HCEC 1CT (cell line): ENCODE data around the gene UNC119.

Source experiments
- DNase-seq: peaks from one replicate; pipeline ENCODE4 v3.0.0-alpha.2; 2017

The UNC119 gene

DNA sequence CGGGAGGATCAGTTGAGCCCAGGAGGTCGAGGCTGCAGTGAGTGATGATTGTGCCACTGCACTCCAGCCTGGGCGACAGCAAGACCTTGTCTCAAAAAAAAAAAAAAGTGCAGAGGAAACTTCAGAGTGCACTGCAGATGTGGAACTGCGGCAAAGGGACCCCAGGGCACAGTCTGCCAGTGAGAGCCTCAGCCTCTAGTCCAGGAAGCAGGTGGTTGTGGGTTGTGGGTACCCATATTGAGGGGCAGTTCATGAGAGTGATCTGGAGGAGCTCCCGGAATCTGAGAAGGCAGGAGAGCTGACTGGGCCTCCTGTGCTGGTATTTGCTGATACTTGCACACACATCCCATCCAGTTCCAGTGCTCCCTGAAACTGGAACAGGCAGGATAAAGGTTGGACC is 33.2 kb downstream of the UNC119 start:
- no peak for DNase-seq

DNA sequence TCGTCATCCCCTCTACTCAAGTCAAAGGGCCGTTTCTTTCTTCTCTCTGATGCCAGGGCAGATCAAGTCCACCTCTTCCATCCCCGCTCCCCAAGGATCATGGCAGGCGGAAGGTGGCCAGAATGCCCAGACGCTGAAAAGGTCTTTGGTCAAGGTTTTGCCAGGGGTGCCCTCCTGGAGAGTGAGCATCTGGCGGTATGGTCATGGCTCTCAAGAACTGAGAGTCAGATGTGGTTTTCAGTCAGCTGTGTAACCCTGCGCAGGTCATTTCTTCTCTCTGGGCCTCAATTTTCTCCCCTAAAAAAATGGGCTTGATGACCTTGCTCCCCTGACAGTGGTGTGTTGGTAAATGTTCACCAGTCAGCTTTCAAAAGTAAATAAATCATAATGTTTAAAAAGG is 33.8 kb downstream of the UNC119 start:
- no peak for DNase-seq

DNA sequence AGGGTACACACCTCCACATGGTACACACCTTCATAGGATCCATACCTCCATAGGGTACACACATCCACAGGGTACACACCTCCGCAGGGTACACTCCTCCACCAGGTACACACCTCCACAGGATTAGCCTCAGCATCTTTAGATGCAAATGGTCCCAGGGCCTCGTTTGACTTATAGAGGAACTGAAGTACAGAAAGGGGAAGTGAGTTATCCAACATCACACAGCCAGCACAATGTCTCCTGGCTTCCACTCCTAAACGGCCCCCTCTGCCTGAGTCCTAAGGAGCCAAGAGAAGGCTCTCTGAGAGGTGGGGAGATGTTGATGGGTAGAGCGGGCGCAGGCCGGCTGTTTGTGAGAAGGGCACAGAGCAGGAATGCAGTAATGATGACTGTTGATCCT is 34.3 kb downstream of the UNC119 start:
- no peak for DNase-seq

DNA sequence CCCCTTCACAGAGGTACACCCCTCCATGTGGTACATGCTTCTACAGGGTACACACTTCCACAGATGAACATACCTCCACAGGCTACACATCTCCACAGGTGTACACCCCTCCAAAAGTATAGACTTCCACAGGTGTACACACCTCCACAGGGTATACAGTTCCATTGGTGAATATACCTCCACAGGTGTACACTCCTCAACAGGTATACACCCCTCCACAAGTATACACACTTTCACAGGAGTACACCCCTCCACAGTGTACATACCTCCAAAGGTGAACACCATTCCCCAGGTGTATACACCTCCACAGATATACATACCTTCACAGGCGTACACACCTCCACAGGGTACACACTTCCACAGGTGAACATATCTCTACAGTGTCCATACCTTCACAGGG is 36.9 kb downstream of the UNC119 start:
- DNase-seq, result no peak

DNA sequence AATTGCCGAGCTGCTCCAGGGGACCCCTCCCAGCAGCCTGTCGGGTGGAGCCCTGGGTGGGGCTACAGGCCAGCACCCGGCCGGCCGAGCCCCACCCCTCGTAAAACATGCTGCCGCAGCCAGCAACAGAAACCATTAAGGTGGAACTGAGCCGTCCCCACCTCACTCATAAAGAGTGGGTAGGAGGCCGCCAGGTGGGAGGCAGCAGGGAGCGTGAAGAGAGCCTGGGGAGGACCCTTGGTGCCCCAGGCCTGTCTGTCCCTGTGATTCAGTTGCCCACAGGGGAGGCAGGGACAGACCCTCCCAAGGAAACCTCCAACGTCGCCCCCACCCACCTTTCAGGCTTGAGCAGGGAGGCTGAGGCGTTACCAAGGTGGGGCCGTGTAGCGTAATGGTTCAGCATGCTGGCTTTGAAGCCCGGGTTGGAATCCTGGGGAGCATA is 37.8 kb downstream of the UNC119 start:
- no peak for DNase-seq

DNA sequence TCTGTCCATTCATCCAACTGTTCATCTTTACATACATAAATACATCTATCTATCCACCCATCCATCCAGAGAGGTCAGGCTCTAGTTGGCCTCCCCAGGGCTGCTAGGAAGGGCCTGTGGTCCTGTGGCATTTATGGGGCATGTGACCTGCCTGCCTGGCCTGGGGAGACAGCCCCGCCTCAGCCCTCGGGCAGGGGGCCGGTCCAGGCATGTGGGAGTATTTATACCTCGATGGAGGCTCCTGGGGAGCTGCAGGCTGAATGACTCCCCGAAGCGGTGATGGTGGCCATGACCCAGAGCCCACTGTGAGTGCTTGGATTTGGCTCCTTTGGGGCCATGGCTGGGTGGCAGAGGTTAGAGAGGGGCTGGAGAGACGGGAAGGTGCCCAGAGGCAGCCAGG is 38.9 kb downstream of the UNC119 start:
- no peak for DNase-seq

DNA sequence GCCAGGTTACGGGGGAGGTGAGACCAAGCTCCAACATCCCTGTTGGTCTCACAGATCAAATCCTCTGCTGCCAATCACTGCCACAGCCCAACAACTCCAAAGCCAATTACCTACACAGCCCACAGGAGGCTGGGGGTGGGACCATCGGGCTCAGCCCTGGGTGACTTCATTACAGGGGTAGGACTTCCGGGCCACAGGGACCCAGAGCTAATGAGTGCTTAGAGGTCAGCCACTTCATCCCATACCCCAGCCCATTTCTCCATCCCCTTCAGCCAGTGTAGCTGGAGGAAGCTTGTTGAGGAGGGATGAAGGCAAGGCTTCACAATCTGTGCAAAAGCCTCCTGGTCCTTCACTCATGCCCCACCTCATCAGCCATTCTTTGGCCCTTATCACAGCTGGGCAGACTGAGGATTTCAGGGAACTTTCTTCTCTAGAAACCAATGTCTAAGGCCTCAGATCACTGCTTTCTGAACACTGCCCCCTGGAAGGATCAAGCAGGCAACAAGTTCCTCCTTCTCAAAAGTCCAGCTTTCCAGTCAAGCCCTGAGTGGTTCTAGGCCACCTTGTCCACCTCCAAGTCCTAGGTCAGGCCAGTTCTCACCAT is 40.5 kb downstream of the UNC119 start:
- DNase-seq, result no peak

DNA sequence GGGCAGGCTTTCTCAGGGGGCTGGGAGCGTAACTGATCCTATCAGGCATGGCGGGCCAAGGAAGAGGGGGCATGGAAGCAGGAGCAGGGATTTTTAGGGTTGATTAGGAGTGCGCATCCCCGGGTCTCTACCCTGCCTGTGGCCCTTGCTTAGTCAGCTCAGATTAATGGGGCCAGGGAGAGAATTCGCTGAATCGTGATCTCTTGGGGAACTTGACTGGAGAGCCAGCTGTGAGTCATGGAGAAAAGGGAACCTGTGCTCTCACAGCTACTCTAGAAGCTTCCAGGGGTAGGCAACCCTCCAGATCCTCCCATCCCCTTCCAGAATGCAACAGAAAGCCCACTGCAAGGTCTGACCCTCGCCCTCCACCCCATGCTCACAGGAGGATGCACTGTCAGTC is 42.6 kb downstream of the UNC119 start:
- no peak for DNase-seq

DNA sequence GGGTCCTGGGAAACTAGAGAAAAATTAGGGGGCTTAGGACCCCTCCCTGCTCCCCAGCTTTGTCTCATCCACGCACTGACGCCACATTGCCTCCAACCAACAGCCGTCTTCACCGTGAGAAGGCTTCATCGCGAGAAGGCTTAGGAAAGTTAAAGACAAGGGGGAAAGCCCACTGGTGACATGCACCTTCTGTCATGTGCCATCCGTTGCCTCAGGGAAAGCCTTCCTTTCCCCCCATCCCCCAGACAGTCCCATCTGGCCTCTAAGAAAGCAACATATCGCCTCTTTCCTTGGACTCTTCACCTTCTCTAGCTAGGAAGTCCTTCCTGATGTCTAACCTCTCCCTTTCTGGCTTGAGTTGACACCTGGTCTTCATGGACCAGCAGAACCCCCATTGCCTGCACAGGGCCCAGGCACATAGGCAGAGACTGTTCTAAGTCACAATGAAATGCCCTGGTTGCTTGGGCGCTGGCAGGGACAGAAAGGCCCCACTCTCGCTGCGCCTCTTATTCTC is 44.2 kb downstream of the UNC119 start:
- DNase-seq, result no peak

DNA sequence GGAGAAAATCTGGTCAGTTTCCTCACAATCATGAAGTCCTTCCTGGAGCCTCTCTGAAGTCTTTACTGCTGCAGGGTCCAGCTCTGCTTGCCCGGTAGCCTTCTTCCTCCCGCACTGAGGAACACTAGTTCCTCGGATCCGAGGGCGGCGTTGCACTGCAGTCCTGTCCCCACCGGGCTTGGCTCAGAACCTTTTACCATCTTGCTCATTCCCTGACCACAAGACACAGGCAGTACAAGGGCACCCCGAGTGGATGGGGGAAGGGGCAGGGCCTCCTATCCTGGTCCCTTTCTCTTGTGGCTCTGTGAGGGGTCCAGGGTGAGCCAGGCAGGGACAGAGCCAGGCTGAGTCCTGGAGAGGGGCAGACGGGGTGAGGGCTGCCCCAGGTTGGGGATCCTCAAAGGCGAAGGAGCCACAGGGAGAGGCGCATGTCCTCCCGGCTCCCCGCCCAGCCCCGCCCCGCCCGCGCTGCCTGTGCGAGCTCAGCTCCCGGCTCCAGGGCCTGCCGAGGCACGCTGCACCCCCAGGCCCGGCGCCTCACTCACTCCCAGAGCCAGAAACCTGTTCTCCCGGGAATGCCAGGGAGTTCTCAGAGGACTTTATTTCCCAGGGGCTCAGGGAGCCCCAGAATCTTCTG is 44.7 kb downstream of the UNC119 start:
- DNase-seq, result no peak

DNA sequence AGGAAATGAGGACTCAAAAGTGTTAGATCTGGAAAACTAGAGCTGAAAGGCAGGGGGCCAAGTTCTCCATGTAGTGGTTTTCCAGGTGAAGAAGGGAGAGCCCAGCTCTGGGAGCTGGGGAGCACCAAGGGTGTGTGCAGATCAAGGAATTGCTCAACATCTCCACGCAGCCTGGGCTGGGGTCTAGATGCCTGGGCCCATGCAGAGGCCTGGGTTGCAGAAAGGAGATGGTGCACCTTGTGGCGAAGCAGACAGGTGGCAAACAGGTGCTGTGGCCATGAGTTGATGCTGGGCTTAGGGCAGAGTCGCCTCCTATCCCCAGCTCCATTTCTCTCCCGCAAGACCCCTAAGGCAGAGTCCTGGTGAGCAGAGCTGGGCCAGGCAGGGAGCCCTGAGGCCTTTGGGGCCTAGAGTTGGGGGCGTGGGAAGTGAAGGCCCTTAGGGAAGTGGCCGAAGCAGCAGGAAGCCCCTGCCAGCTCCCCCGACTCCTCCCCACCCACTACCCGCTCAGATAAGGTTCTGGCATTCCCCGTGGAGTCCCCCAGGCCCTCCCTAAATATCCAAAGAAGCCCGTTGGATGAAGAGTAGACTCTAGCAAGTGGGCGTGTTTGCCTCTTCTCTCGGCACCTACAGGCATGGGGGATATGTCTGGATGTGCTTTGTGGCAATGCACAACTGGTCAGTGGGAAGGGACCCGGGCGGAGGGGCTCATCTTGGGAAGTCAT is 45.5 kb downstream of the UNC119 start:
- DNase-seq, result no peak

DNA sequence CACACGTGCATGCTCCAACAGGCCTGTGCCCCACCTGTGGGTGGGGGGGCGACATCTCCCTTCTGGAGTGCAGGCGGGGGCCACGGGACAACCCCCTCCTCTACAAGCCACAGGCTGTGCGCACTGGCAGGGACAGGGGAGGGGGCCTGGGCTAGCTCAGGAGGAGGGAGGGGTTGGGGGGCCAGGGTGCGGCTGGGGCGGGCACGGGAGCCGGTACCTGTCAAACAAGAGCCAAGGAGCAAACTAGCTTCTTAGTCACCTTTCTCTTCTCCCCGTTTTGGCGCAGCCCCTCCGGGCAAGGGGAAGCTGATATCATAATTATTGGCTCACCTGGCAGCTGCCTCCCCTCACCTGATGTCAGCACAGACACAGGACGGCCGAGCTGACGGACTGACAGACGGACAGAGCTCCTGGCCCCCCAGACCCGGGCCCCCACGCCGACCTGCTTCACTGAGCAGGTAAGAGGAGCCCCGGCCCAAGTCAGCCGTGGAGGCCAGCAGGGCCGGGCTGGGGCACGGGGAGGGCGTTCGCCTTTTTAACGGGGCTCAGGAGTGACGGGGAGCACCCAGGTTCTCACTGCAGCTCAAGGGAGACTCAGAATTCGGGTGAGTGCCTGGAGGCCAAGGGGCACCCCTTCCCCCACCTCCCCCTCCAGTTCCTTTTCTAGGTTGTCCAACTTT is 46.3 kb downstream of the UNC119 start, which contains the start of gene FOXN1:
TSS of gene FOXN1 (plus strand) at position 363 of the 680 bp plus-strand sequence. CDS start 17,622 bp downstream, outside the sequence.
- no peak for DNase-seq

DNA sequence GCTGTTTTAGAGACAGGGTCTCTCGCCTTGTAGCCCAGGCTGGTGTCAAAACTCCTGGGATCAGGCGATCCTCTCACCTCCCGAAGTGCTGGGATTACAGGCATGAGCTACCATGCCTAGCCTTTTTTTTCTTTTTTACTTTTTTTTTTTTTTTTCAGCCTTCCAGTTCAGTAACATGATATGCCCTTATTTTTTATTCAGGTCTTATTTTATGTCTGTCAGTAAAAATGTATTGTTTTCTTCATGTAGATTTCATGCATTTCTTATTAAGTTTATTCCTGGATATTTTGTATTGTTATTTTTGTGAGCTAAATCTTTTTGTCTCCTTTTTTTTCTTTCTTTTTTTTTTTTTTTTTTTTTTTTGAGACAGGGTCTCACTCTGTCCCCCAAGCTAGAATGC is 49.0 kb downstream of the UNC119 start:
- no peak for DNase-seq

DNA sequence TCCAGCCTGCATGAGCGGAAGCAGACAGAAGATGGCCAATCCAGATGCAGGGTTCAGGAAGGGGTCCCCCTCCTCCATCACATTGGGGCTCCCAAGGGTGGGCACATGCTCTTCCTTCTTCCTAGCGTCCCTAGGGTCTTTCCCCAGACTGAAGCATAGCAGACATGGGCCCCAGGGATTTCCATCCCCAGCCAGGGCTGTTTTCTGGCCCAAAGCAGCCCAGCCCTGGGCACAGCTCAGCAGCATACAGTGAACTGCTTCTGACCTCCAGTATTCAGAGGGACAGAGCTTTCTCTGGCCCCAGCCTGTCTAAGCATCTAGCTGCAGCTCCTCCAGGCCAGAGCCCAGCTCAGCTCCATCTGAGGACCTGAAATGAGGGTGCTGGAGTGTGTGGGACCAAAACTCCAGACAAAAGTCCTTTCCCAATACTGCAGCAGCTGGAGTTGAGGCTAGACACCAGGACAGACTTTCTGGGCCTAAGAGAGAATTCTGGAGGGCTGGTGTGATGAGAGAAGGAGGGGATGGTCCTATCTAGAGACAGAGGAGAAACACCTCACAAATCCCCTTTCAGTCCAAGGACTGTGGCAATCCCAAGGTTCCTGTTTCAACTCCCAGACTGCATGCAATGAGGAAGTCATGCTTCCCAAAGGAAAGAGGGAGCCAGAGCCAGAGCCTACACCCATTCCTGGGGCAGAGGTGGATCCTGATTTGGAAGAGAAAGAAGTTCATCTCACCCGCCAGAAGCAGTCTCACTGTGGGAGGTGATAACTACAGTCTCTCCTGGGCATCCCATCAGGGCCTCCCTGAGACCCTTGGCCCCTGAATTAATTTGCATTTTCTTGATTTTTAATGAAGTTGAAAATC is 50.8 kb downstream of the UNC119 start:
- DNase-seq, result no peak

DNA sequence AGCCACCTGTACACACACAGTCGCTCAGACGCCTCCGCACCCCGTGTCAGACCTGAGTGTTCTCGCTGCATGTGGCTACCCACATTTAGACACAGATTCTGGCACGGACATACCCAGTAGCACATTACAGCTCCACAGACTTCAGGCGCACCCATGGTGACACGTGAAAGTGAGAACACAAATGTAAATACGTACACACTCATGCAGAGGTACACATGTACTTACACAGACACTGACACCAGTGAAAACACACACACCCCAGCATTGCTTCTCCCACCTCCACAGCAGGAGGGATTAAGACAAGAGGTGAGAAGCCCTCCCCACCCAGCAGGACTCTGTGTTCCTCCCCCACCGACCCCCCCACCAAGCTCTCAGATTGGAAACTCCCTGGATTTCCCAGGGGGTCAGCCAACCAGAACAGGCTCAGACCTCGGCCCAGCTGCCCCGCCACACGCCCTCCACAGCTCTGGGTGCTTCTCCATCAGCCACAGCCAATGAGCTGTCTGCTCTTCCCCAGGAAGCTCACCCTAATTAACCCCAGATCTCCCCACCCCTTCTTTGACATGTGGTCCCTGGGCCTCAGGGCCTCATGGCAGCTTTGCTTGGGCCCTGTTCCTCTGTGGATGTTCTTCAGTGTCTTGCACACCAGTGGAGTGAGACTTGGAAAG is 51.6 kb downstream of the UNC119 start:
- no peak for DNase-seq

DNA sequence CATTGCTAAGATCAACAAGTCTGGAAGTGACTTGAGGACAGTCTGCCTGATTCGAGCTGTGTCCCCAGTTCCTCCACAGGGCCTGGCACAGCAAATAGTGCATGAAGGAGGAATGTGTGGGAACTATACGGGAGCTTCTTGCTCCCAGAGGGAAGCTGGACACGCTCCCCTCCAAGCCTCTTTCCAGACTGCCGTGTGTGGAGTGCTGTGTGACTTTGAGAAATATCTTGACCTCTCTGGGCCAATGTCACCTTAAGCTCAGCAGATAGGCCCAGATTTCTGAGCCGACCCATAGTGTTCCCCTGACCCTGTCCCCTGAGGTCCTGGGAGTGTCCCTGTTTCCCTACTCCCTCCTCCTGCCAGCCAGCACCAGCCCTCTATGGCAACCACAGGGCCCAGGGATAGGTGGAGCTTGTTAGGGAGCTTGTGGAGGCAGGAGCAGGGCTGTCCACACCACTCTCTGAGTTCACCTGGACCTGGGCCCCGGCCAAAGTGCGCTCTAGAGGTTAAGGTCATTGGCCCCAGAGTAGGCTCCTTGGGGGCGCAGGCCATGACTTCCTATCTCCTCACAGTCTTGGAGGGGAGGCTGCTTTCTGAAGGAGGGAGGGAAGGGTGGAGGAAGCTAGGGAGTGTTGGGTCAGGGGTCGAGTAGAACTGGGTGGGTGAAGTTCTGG is 52.6 kb downstream of the UNC119 start:
- DNase-seq, result no peak

DNA sequence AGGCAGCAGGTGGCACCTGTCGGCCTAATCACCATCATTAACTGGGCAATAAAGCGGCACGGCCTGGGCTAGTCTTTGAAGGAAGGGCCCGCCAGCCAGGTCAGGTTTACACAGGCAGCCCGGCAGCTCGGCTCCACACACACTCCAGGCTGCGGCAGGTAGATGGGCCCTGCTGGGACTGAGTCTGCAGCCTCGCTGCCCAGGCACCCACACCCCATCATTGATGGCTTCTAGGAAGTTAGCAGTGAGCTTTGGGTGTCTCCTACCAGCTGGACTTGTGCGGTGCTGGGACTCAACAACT is 53.1 kb downstream of the UNC119 start:
- DNase-seq, result no peak

DNA sequence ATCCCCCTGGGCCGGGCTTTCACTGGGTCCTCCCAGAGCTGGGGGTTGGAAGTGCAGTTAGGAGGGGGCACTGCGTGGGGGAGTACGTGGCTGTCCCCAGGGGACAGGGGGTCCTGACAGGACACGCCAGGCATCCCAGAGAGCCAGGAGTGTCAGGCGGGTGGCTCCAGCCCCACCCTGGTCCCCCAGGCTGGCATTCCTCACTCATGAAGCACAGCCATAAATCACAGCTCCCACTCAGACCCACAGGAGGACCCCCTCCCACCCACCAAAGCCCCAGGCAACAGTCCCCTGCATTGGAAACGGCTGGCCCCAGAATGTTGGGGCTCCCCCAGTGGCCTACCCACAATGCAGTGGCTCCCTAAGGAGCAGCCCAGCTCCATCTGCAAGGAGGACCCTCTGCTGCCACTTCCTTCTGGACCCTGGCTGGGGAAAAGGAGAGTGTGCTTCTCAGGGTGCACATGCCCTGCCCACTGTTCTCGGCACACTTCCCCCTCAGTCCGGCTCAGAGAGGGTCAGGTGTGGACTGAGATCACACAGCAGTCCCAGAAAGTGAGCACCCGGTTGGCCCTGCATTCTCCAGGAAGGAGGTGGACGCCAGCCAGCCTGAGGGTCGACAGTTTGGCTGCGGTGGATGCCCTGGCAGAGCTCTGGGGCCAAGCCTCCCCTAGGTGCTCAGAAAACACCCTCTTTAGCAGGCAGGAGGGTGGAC is 53.6 kb downstream of the UNC119 start:
- DNase-seq, result no peak

DNA sequence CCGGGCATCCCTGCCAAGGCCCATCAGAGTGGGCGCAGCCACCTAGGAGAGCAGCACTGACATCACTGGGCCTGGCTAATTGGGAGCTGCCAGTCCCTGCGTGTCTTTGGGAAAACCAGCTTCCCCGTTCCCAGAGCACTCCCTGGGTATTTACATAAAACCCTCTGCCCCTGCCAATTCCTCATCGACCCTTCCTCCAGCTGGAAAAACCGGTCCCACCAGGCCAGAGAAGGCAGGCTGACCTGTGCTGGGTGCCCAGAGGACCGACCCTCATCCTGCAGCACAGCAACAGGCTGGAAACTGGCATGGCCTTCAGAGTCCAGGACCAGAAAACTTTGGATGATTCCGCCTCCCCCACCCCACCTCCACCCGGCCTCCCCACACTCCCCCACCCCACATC is 54.5 kb downstream of the UNC119 start:
- DNase-seq, result no peak
